GM12891 (cell line): ENCODE results near the gene SAMSN1.

ENCODE experiments used
- POLR2A ChIP-seq: IDR thresholded peaks from 2 replicates; pipeline ENCODE4 v1.6.1; 2011; ENCODE audit warnings: low read depth, low read length, control low read depth
- POLR2AphosphoS5 ChIP-seq: IDR thresholded peaks from 2 replicates; pipeline ENCODE4 v1.6.1; 2011; ENCODE audit warnings: low read depth, low read length, control low read depth
- POU2F2 ChIP-seq: IDR thresholded peaks from 2 replicates; pipeline ENCODE4 v1.6.1; 2011; ENCODE audit warnings: low read depth, mild to moderate bottlenecking, control low read depth, low read length, moderate library complexity
- SPI1 ChIP-seq: IDR thresholded peaks from 2 replicates; pipeline ENCODE4 v1.6.1; 2011; ENCODE audit warnings: low read depth, low read length, control low read depth
- TAF1 ChIP-seq: IDR thresholded peaks from 2 replicates; pipeline ENCODE4 v1.6.1; 2011; ENCODE audit warnings: low read depth, low read length, control low read depth

DNA sequence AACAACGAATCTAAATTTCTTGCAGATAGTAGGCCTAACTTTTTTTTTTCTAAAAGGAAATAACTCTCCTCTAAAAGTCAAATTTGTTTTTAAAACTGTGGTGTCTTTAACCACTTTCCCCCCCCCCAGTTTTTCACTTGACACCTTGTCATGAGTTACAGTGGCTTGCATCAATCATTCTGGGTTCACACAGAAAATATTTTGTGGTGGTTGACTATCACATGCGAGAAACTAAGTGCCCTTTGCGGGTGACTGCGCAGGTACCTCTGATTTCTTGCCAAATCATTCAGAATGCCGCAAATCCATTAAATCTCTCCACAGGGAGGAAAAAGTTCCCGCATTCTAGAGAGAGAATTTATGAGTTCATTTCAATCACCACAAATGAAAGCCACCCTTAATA, 23.8 kb upstream of the SAMSN1 start:
- no peak for TF ChIP-seq POLR2AphosphoS5
- no peak for TF ChIP-seq POLR2A
- TF ChIP-seq TAF1: no peak
- no peak for TF ChIP-seq SPI1
- TF ChIP-seq POU2F2: no peak
